Parathyroid adenoma (tissue), 2 donors: ENCODE measurements around the gene ALOX5AP.

ENCODE experiments used
- H2AFZ ChIP-seq: fragments of 300-600 bp; sonication (generic); one replicate; pipeline ENCODE4 v1.7.0; 2017; ENCODE audit warnings: antibody characterized with exemption, mild to moderate bottlenecking
- H3K27ac ChIP-seq: fragments of 300-600 bp; sonication (generic); one replicate; pipeline ENCODE4 v1.7.0; 2017
- H3K27me3 ChIP-seq: fragments of 300-600 bp; sonication (generic); one replicate; pipeline ENCODE4 v1.7.0; 2017; ENCODE audit warnings: low read length; ENCODE audit not compliant: control insufficient read depth, insufficient read depth
- H3K36me3 ChIP-seq: fragments of 300-600 bp; sonication (generic); one replicate; pipeline ENCODE4 v1.7.0; 2017; ENCODE audit warnings: low read length; ENCODE audit not compliant: control insufficient read depth, insufficient read depth
- H3K4me1 ChIP-seq: fragments of 300-600 bp; sonication (generic); one replicate; pipeline ENCODE4 v1.7.0; 2017; ENCODE audit warnings: control low read depth
- H3K4me2 ChIP-seq: fragments of 300-600 bp; sonication (generic); one replicate; pipeline ENCODE4 v1.7.0; 2017; ENCODE audit warnings: low read length
- H3K4me3 ChIP-seq: fragments of 300-600 bp; sonication (generic); one replicate; pipeline ENCODE4 v1.7.0; 2017; ENCODE audit warnings: low read depth, low read length
- H3K79me2 ChIP-seq: fragments of 300-600 bp; sonication (generic); one replicate; pipeline ENCODE4 v1.7.0; 2017; ENCODE audit warnings: control low read depth
- H3K9ac ChIP-seq: fragments of 300-600 bp; sonication (generic); one replicate; pipeline ENCODE4 v1.7.0; 2017; ENCODE audit warnings: mild to moderate bottlenecking
- H3K9me3 ChIP-seq: fragments of 300-600 bp; sonication (generic); one replicate; pipeline ENCODE4 v1.7.0; 2017; ENCODE audit warnings: low read length; ENCODE audit not compliant: control insufficient read depth
- CTCF ChIP-seq: fragments of 300-600 bp; sonication (generic); IDR thresholded peaks from one replicate; pipeline ENCODE4 v1.7.0; 2017; ENCODE audit warnings: antibody characterized with exemption, mild to moderate bottlenecking
- donor health status: primary hyperparathyroidism.

ALOX5AP gene

GRCh38 chr13:30737511-30738337 lies 2.4 kb downstream of the ALOX5AP start:
- Histone ChIP-seq H3K27ac (no peak overlapping the region), H3K4me2 (no peak overlapping the region), H3K36me3 (no peaks in the 10 kb centered on the region), H2AFZ (no peak overlapping the region), H3K27me3 (no peaks in the 10 kb centered on the region), H3K9ac (no peak overlapping the region), H3K4me3 (no peak overlapping the region), H3K79me2 (no peaks in the 10 kb centered on the region), H3K4me1 (no peaks in the 10 kb centered on the region), H3K9me3 (no peaks in the 10 kb centered on the region)
- no peak for TF ChIP-seq CTCF

GRCh38 chr13:30738526-30739236 lies 3.3 kb downstream of the ALOX5AP start:
- Histone ChIP-seq H3K79me2 (no peaks in the 10 kb centered on the region), H3K4me2 (no peak overlapping the region), H2AFZ (no peak overlapping the region), H3K4me1 (peaks cover 7% of the 10 kb centered on the region), H3K27ac (no peak overlapping the region), H3K27me3 (no peaks in the 10 kb centered on the region), H3K36me3 (no peaks in the 10 kb centered on the region), H3K9me3 (no peaks in the 10 kb centered on the region), H3K9ac (no peak overlapping the region), H3K4me3 (no peak overlapping the region)
- no peak for TF ChIP-seq CTCF

- Histone ChIP-seq H3K79me2 (no peaks in the 10 kb centered on the region), H3K9me3 (no peaks in the 10 kb centered on the region), H3K4me3 (no peak overlapping the region), H3K27me3 (no peaks in the 10 kb centered on the region), H3K27ac (no peak overlapping the region), H3K36me3 (no peaks in the 10 kb centered on the region), H3K4me1 (peaks cover 9% of the 10 kb centered on the region), H3K9ac (no peak overlapping the region), H3K4me2 (no peak overlapping the region), H2AFZ (no peak overlapping the region)
- no peak for TF ChIP-seq CTCF
Observed at GRCh38 chr13:30739237-30739528, 3.8 kb downstream of the ALOX5AP start.

- H2AFZ ChIP-seq: no peak overlapping the region
- H3K27me3 ChIP-seq: no peaks in the 10 kb centered on the region
- no peak overlapping the region for H3K9ac ChIP-seq
- H3K4me1 ChIP-seq: peaks cover 9% of the 10 kb centered on the region
- no peaks in the 10 kb centered on the region for H3K9me3 ChIP-seq
- no peaks in the 10 kb centered on the region for H3K36me3 ChIP-seq
- no peaks in the 10 kb centered on the region for H3K79me2 ChIP-seq
- no peak overlapping the region for H3K4me2 ChIP-seq
- no peak overlapping the region for H3K27ac ChIP-seq
- no peak overlapping the region for H3K4me3 ChIP-seq
- TF ChIP-seq CTCF: no peak
Observed at GRCh38 chr13:30739761-30740642, 4.7 kb downstream of the ALOX5AP start.
